Measurements from ENCODE around the gene CHST3. TPM values are rescaled to one million over a fixed set of nuclear protein-coding genes. Genes with fewer than 3 reads are reported as not detected.

The CHST3 gene
- total and polyA plus RNA-seq, 2 experiments from 2014 or later: 1.9 to 22.5 TPM

- H3K4me1 ChIP-seq (ENCODE audit: low read depth): no peaks in the 10 kb centered on the region
- no peaks in the 10 kb centered on the region for H3K36me3 ChIP-seq
- no peak overlapping the region for H3K4me3 ChIP-seq
- DNase-seq (ENCODE audit: low read depth in 1 of 2, low spot score in 1 of 2): no peak
- H3K9me3 ChIP-seq (ENCODE audit: low read depth): no peaks in the 10 kb centered on the region
- H3K27ac ChIP-seq: no peak overlapping the region
- TF ChIP-seq CTCF (IDR thresholded peaks at IDR 0.05; ENCODE audit: low read depth, low read length): no peak
- no peaks in the 10 kb centered on the region for H3K27me3 ChIP-seq
Observed at GRCh38 chr10:71931295-71931694, 32.9 kb upstream of the CHST3 start.

- Histone ChIP-seq H3K36me3 (no peaks in the 10 kb centered on the region), H3K27me3 (no peaks in the 10 kb centered on the region), H3K4me1 (ENCODE audit: low read depth) (no peaks in the 10 kb centered on the region), H3K27ac (no peak overlapping the region), H3K4me3 (no peak overlapping the region), H3K9me3 (ENCODE audit: low read depth) (no peaks in the 10 kb centered on the region)
- TF ChIP-seq CTCF (IDR thresholded peaks at IDR 0.05; ENCODE audit: low read depth, low read length): no peak
- DNase-seq (ENCODE audit: low read depth in 1 of 2, low spot score in 1 of 2): no peak
Observed at GRCh38 chr10:71933651-71934050, 30.5 kb upstream of the CHST3 start.

GRCh38 chr10:71938211-71938610 is 26.0 kb upstream of the CHST3 start:
- no peaks in the 10 kb centered on the region for H3K27me3 ChIP-seq
- H3K4me1 ChIP-seq (ENCODE audit: low read depth): no peaks in the 10 kb centered on the region
- H3K9me3 ChIP-seq (ENCODE audit: low read depth): no peaks in the 10 kb centered on the region
- no peak overlapping the region for H3K4me3 ChIP-seq
- no peak overlapping the region for H3K27ac ChIP-seq
- no peaks in the 10 kb centered on the region for H3K36me3 ChIP-seq
- no peak for DNase-seq (ENCODE audit: low read depth in 1 of 2, low spot score in 1 of 2)
- TF ChIP-seq CTCF (IDR thresholded peaks at IDR 0.05; ENCODE audit: low read depth, low read length): no peak

- no peak overlapping the region for H3K4me3 ChIP-seq
- H3K9me3 ChIP-seq (ENCODE audit: low read depth): no peaks in the 10 kb centered on the region
- no peak overlapping the region for H3K27ac ChIP-seq
- no peaks in the 10 kb centered on the region for H3K4me1 ChIP-seq (ENCODE audit: low read depth)
- no peaks in the 10 kb centered on the region for H3K27me3 ChIP-seq
- DNase-seq (ENCODE audit: low read depth in 1 of 2, low spot score in 1 of 2): no peak
- no peak for TF ChIP-seq CTCF (IDR thresholded peaks at IDR 0.05; ENCODE audit: low read depth, low read length)
- no peaks in the 10 kb centered on the region for H3K36me3 ChIP-seq
Observed at GRCh38 chr10:71939304-71939703, 24.9 kb upstream of the CHST3 start.

GRCh38 chr10:71939861-71940474 is 24.2 kb upstream of the CHST3 start:
- no peak for DNase-seq (ENCODE audit: low read depth in 1 of 2, low spot score in 1 of 2)
- Histone ChIP-seq H3K36me3 (no peaks in the 10 kb centered on the region), H3K4me3 (no peak overlapping the region), H3K4me1 (ENCODE audit: low read depth) (no peaks in the 10 kb centered on the region), H3K9me3 (ENCODE audit: low read depth) (no peaks in the 10 kb centered on the region), H3K27ac (no peak overlapping the region), H3K27me3 (no peaks in the 10 kb centered on the region)
- TF ChIP-seq CTCF (IDR thresholded peaks at IDR 0.05; ENCODE audit: low read depth, low read length): no peak
